T-helper 2 cell (primary cell): ENCODE results near the gene KLHL35.

Experiments
- DNase-seq, 5 experiments: peaks; one replicate each; pipeline versions ENCODE4 v3.0.0 to v3.0.0-alpha.2; 2012 to 2022

KLHL35 gene

GRCh38 chr11:75441804-75442132 is 8.8 kb upstream of the KLHL35 start:
- DNase-seq: no peak

GRCh38 chr11:75440960-75441803 is 8.2 kb upstream of the KLHL35 start:
- no peak for DNase-seq

GRCh38 chr11:75439495-75440120 is 6.6 kb upstream of the KLHL35 start:
- DNase-seq: no peak

GRCh38 chr11:75439026-75439425 is 6.0 kb upstream of the KLHL35 start:
- no peak for DNase-seq

GRCh38 chr11:75437966-75438659 is 5.1 kb upstream of the KLHL35 start:
- DNase-seq: no peak

GRCh38 chr11:75436806-75437205 is 3.8 kb upstream of the KLHL35 start:
- no peak for DNase-seq

GRCh38 chr11:75435571-75435925 is 2.5 kb upstream of the KLHL35 start:
- no peak for DNase-seq

GRCh38 chr11:75434886-75435570 is 2.0 kb upstream of the KLHL35 start:
- DNase-seq: no peak

- DNase-seq: no peak
Measured at GRCh38 chr11:75434051-75434450, 1.0 kb upstream of the KLHL35 start.

- no peak for DNase-seq
Measured at GRCh38 chr11:75433443-75433842, 440 bp upstream of the KLHL35 start.

GRCh38 chr11:75431533-75432525 is 1.2 kb downstream of the KLHL35 start:
- no peak for DNase-seq

- no peak for DNase-seq
Measured at GRCh38 chr11:75430714-75431532, 2.1 kb downstream of the KLHL35 start.

- peak; percentile 33 to 88 (median 53) for DNase-seq
Measured at GRCh38 chr11:75429902-75430713, 2.9 kb downstream of the KLHL35 start.

- DNase-seq: no peak
Measured at GRCh38 chr11:75429641-75429901, 3.4 kb downstream of the KLHL35 start.

GRCh38 chr11:75428989-75429640 is 3.9 kb downstream of the KLHL35 start:
- no peak for DNase-seq

GRCh38 chr11:75428281-75428724 is 4.7 kb downstream of the KLHL35 start:
- DNase-seq: peak in 4 of 5 experiments; percentile 44 to 81 (median 56)

- DNase-seq: no peak
Measured at GRCh38 chr11:75427181-75427580, 5.8 kb downstream of the KLHL35 start.

- DNase-seq: no peak
Measured at GRCh38 chr11:75426720-75427086, 6.3 kb downstream of the KLHL35 start.

GRCh38 chr11:75425422-75425821 is 7.6 kb downstream of the KLHL35 start:
- DNase-seq: no peak

- no peak for DNase-seq
Measured at GRCh38 chr11:75424396-75424795, 8.6 kb downstream of the KLHL35 start.
